ENCODE measurements around the gene PLK1.

Gene PLK1

DNA sequence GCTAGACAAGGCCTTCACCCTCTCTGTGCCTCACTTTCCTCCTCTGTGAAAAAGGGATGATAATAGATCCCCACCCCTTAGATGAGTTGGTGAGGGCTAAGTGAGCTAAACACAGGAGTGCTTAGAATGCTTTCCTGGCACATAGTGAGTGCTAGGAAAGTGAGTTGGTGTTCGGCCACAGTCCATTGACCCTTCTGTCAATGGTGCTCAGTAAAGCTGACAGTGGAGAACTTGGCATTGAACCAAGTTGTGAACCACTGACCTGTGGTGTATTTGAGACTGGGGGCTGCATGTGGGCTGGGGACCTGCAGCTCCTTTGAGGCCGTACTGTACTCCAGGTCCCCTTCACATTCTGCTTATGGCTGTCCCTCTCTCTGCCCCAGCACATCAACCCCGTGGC, 4.8 kb downstream of the PLK1 start:
- no peak overlapping the region for H3K4me3 ChIP-seq (ENCODE audit: low read depth, low read length)
- H3K9me3 ChIP-seq (ENCODE audit: severe bottlenecking): no peaks in the 10 kb centered on the region
- DNase-seq: no peak
- H3K36me3 ChIP-seq: peaks cover 85% of the 10 kb centered on the region
- H3K27me3 ChIP-seq (ENCODE audit: insufficient read depth, low read depth, severe bottlenecking): no peaks in the 10 kb centered on the region
- TF ChIP-seq, protein P1, sequence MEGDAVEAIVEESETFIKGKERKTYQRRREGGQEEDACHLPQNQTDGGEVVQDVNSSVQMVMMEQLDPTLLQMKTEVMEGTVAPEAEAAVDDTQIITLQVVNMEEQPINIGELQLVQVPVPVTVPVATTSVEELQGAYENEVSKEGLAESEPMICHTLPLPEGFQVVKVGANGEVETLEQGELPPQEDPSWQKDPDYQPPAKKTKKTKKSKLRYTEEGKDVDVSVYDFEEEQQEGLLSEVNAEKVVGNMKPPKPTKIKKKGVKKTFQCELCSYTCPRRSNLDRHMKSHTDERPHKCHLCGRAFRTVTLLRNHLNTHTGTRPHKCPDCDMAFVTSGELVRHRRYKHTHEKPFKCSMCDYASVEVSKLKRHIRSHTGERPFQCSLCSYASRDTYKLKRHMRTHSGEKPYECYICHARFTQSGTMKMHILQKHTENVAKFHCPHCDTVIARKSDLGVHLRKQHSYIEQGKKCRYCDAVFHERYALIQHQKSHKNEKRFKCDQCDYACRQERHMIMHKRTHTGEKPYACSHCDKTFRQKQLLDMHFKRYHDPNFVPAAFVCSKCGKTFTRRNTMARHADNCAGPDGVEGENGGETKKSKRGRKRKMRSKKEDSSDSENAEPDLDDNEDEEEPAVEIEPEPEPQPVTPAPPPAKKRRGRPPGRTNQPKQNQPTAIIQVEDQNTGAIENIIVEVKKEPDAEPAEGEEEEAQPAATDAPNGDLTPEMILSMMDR (IDR thresholded peaks at IDR 0.05; ENCODE audit: low read depth, low read length): no peak
- H3K27ac ChIP-seq: no peak overlapping the region

DNA sequence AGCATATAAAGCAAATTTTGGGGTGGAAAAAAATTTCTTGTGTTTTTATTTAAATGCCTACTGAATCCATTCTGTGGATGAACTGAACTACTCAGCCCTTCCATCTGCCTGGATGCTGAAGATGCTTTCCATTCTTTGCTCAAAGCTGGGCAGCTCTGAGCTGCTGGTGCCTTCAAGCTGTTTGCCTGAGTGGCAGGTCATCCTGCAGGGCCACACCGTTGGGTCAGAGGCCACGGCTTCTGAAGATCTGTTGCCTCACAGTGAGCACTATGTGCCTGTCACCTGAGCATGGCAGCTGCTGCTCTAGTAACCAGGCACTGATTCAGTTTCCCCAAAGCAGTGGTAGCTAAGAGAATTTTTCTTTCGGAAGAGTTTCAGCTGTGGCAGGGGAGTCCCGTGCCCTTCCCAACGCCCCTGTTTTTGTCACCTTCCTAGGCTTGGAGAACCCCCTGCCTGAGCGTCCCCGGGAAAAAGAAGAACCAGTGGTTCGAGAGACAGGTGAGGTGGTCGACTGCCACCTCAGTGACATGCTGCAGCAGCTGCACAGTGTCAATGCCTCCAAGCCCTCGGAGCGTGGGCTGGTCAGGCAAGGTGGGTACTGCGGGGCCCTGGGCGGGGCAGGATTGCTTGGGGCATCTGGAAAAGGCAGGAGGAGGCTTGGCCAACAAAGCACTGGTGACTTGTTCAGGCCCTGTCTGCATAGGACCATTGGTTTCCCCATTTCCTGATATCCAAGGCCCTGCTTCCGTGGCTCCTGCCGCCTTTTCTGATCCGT, 8.5 kb downstream of the PLK1 start:
- DNase-seq: no peak
- Histone ChIP-seq H3K9me3 (ENCODE audit: severe bottlenecking) (no peaks in the 10 kb centered on the region), H3K27me3 (ENCODE audit: insufficient read depth, low read depth, severe bottlenecking) (no peaks in the 10 kb centered on the region), H3K4me3 (ENCODE audit: low read depth, low read length) (no peak overlapping the region), H3K36me3 (peaks cover 92% of the 10 kb centered on the region), H3K27ac (no peak overlapping the region)
- TF ChIP-seq, protein P1 (IDR thresholded peaks at IDR 0.05; ENCODE audit: low read depth, low read length): no peak

DNA sequence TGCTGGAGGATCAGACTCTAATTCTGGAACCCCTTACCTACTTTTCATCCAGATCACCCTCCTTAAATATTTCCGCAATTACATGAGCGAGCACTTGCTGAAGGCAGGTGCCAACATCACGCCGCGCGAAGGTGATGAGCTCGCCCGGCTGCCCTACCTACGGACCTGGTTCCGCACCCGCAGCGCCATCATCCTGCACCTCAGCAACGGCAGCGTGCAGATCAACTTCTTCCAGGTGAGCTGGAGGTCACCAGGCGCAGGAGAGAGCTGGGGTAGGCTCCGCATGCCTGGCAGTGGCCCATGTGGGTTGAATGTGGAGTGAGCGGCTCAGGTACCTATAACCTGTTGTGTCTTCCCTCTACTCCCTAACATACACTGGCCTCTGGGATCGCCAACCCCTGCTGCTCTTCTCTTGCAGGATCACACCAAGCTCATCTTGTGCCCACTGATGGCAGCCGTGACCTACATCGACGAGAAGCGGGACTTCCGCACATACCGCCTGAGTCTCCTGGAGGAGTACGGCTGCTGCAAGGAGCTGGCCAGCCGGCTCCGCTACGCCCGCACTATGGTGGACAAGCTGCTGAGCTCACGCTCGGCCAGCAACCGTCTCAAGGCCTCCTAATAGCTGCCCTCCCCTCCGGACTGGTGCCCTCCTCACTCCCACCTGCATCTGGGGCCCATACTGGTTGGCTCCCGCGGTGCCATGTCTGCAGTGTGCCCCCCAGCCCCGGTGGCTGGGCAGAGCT, 10.9 kb downstream of the PLK1 start:
- TF ChIP-seq, protein P1 (IDR thresholded peaks at IDR 0.05; ENCODE audit: low read depth, low read length): no peak
- DNase-seq: no peak

DNA sequence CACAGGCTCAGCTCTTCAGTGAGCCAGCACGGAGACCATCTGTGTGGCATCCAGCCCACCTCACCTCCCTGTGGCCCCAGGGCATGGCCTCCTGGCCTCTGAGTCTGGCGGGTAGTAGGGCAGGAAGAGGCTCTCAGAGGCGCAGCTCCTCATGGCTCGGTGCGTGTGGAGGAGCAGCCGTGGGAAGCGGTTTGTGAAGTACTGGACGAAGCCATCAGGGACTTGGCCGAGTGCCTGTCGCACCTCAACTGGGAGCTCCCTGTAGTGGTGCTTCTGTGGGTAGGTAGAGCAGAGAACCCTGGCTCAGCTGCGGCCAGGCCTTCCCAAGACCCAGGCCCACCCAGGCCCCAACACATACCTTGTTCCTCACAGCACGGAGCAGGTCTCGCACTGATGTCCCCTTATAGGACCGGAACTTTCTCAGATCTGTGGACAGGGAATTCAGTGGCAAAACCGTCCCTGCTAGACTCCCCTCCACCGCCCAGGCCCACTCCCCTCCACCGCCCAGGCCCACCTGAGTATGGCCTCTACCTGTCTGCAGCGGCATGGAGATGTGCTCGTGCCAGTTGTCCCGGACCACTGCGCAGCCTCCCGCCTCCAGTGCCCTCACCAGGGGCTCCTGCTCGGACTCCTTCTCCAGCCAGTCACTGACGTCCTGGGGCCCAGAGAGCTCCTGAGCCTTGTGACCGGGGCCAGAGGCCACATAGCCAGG, 12.2 kb downstream of the PLK1 start:
- Histone ChIP-seq H3K36me3 (peaks cover 64% of the 10 kb centered on the region), H3K27ac (no peak overlapping the region), H3K27me3 (ENCODE audit: insufficient read depth, low read depth, severe bottlenecking) (no peaks in the 10 kb centered on the region), H3K9me3 (ENCODE audit: severe bottlenecking) (no peaks in the 10 kb centered on the region), H3K4me3 (ENCODE audit: low read depth, low read length) (no peak overlapping the region)
- TF ChIP-seq, protein P1 (IDR thresholded peaks at IDR 0.05; ENCODE audit: low read depth, low read length): no peak
- DNase-seq: no peak

More for the DNA sequence above, 10.9 kb downstream of the PLK1 start:
- H3K27me3 ChIP-seq (ENCODE audit: insufficient read depth, low read depth, severe bottlenecking): no peaks in the 10 kb centered on the region
- H3K27ac ChIP-seq: no peak overlapping the region
- H3K4me3 ChIP-seq (ENCODE audit: low read depth, low read length): no peak overlapping the region
- H3K36me3 ChIP-seq: peaks cover 75% of the 10 kb centered on the region
- no peaks in the 10 kb centered on the region for H3K9me3 ChIP-seq (ENCODE audit: severe bottlenecking)

DNA sequence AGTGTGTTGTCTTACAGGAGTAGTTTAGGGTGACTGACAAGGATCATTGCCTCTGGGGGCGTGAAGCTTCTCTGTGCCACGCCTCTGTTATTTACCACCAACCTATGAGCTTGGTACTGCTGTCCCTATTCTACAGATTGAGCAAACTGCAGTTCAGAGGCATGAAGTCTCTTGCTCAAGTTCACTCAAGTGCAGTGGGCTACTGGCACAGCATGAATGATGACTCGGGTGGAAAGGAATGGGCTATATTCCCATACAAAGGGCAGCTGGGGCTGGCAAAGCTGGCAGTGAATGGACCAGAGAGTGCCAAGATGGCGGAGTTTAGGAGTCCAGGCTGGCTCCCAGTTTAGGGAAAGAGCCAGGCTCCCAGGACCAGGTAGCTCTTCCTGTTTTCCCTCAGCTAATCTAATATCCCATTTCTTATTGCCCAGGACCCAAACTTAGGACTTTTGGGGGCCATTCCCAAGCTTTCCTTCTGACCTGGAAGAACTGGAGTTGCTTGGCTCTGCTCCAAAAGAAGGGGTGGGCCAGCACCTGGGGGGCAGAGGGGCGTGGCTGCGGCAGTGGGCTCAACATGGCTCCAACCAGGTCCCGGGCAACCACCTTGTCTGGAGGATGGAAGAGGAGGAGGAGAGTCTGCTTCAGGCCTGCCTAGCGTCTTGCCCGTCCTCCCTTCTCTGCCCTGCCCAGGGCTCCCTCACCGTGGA, 12.9 kb downstream of the PLK1 start:
- Histone ChIP-seq H3K27ac (no peak overlapping the region), H3K27me3 (ENCODE audit: insufficient read depth, low read depth, severe bottlenecking) (no peaks in the 10 kb centered on the region), H3K36me3 (peaks cover 57% of the 10 kb centered on the region), H3K9me3 (ENCODE audit: severe bottlenecking) (no peaks in the 10 kb centered on the region), H3K4me3 (ENCODE audit: low read depth, low read length) (no peak overlapping the region)
- DNase-seq: no peak
- TF ChIP-seq, protein P1 (IDR thresholded peaks at IDR 0.05; ENCODE audit: low read depth, low read length): no peak

Data from WERI-Rb-1 (cell line).